OCI-LY1 (cell line): ENCODE data around the gene SLC35G3.

Experiments used
- H2AFZ ChIP-seq: fragments of 200-600 bp; sonication (generic), shearing (Covaris generic); 2 replicates; pipeline ENCODE4 v1.6.0; 2014; ENCODE audit warnings: antibody characterized with exemption, mild to moderate bottlenecking, low read length
- H3F3A ChIP-seq: fragments of 200-600 bp; sonication (generic), shearing (Covaris generic); 2 replicates; pipeline ENCODE4 v1.6.0; 2014; ENCODE audit warnings: mild to moderate bottlenecking, antibody characterized with exemption, low read length, moderate library complexity; ENCODE audit not compliant: insufficient read depth
- H3K27ac ChIP-seq: fragments of 200-600 bp; sonication (generic); 2 replicates; pipeline ENCODE4 v1.5.1; 2014; ENCODE audit warnings: low read length, mixed run types, mild to moderate bottlenecking, low read depth; ENCODE audit not compliant: poor library complexity, severe bottlenecking
- H3K27me3 ChIP-seq: fragments of 200-600 bp; sonication (generic); 2 replicates; pipeline ENCODE4 v1.6.0; 2014; ENCODE audit warnings: antibody characterized with exemption, mild to moderate bottlenecking, low read length, moderate library complexity; ENCODE audit not compliant: insufficient read depth
- H3K36me3 ChIP-seq: fragments of 200-600 bp; sonication (generic); 2 replicates; pipeline ENCODE4 v1.6.1; 2014; ENCODE audit warnings: mild to moderate bottlenecking, antibody characterized with exemption, low read length, moderate library complexity, mixed read lengths; ENCODE audit not compliant: insufficient read depth
- H3K4me1 ChIP-seq: fragments of 200-600 bp; sonication (generic); 2 replicates; pipeline ENCODE4 v1.5.1; 2014; ENCODE audit warnings: mild to moderate bottlenecking, low read length, moderate library complexity; ENCODE audit not compliant: insufficient read depth, severe bottlenecking
- H3K4me2 ChIP-seq: fragments of 200-600 bp; sonication (generic), shearing (Covaris generic); 2 replicates; pipeline ENCODE4 v1.6.1; 2014; ENCODE audit warnings: low read length
- H3K4me3 ChIP-seq: fragments of 200-600 bp; sonication (generic); 2 replicates; pipeline ENCODE4 v1.5.1; 2014; ENCODE audit warnings: low read length, low read depth, mild to moderate bottlenecking, mixed read lengths; ENCODE audit not compliant: poor library complexity, severe bottlenecking
- H3K79me2 ChIP-seq: fragments of 200-600 bp; shearing (Covaris generic); 2 replicates; pipeline ENCODE4 v1.6.1; 2016; ENCODE audit warnings: mixed run types, low read length, mixed read lengths; ENCODE audit not compliant: insufficient read depth
- H3K9ac ChIP-seq: fragments of 200-600 bp; sonication (generic), shearing (Covaris generic); 2 replicates; pipeline ENCODE4 v1.6.1; 2014; ENCODE audit warnings: mild to moderate bottlenecking, low read length, mixed read lengths
- H3K9me2 ChIP-seq: fragments of 200-600 bp; sonication (generic), shearing (Covaris generic); 2 replicates; pipeline ENCODE4 v1.6.1; 2014; ENCODE audit warnings: low read depth, mild to moderate bottlenecking, low read length, mixed read lengths
- H3K9me3 ChIP-seq: fragments of 200-600 bp; shearing (Covaris generic); 2 replicates; pipeline ENCODE4 v1.6.1; 2014; ENCODE audit warnings: low read length, mixed read lengths
- H4K20me1 ChIP-seq: fragments of 200-600 bp; sonication (generic), shearing (Covaris generic); 2 replicates; pipeline ENCODE4 v1.6.0; 2016; ENCODE audit warnings: mild to moderate bottlenecking, low read length; ENCODE audit not compliant: insufficient read depth
- CTCF ChIP-seq: fragments of 200-600 bp; sonication (generic), shearing (Covaris generic); IDR thresholded peaks from 2 replicates; pipeline ENCODE4 v1.5.1; 2017; ENCODE audit warnings: mild to moderate bottlenecking, antibody characterized with exemption, low read length, moderate library complexity, mixed read lengths
- EZH2 ChIP-seq: fragments of 200-600 bp; sonication (generic), shearing (Covaris generic); IDR thresholded peaks from 2 replicates; pipeline ENCODE4 v1.8.0; 2017; ENCODE audit warnings: borderline replicate concordance, mixed run types, mild to moderate bottlenecking, antibody characterized with exemption, low read length, moderate library complexity, mixed read lengths

The SLC35G3 gene

GRCh38 chr17:35227546-35227945 is 33.4 kb upstream of the SLC35G3 start:
- no peak overlapping the region for H3K4me2 ChIP-seq
- TF ChIP-seq EZH2 (no peak), CTCF (no peak)
- H3K9ac ChIP-seq = no peak overlapping the region
- H3F3A ChIP-seq = no peaks in the 10 kb centered on the region
- H3K4me3 ChIP-seq = no peak overlapping the region
- no peaks in the 10 kb centered on the region for H3K9me3 ChIP-seq
- H3K4me1 ChIP-seq = no peaks in the 10 kb centered on the region
- no peaks in the 10 kb centered on the region for H3K9me2 ChIP-seq
- H2AFZ ChIP-seq = no peak overlapping the region
- H4K20me1 ChIP-seq = no peaks in the 10 kb centered on the region
- H3K27ac ChIP-seq = no peak overlapping the region
- H3K36me3 ChIP-seq = no peaks in the 10 kb centered on the region
- no peaks in the 10 kb centered on the region for H3K27me3 ChIP-seq
- no peaks in the 10 kb centered on the region for H3K79me2 ChIP-seq

- Histone ChIP-seq H3K79me2 (no peaks in the 10 kb centered on the region), H3K9ac (no peak overlapping the region), H3K4me1 (no peaks in the 10 kb centered on the region), H3K36me3 (no peaks in the 10 kb centered on the region), H3K27ac (no peak overlapping the region), H3K4me3 (no peak overlapping the region), H4K20me1 (no peaks in the 10 kb centered on the region), H2AFZ (no peak overlapping the region), H3K4me2 (no peak overlapping the region), H3K9me3 (no peaks in the 10 kb centered on the region), H3K9me2 (no peaks in the 10 kb centered on the region), H3F3A (no peaks in the 10 kb centered on the region), H3K27me3 (no peaks in the 10 kb centered on the region)
- TF ChIP-seq EZH2 (no peak), CTCF (no peak)
Measured at GRCh38 chr17:35224436-35224835, 30.2 kb upstream of the SLC35G3 start.

DNA sequence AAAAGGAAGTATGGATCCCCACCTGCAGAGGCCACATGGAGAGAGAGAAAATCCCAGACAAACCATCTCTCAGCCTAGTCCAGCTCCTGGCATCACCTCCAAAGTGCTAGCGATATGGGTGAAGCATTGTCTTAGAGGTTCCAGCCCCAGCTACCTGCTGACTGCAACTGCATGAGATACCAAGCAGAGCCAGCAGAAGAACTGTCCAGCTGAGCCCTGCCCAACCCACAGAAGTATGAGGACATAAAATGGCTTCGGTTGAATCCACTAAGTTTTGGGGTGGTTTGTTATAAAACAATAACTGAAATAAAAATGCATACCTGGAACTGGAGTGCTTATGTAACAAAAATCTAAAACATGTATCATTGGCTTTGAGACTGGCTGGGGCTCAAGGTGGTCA is 28.3 kb upstream of the SLC35G3 start:
- Histone ChIP-seq H3K4me2 (no peak overlapping the region), H3K4me3 (no peak overlapping the region), H3K79me2 (no peaks in the 10 kb centered on the region), H3K4me1 (no peaks in the 10 kb centered on the region), H4K20me1 (no peaks in the 10 kb centered on the region), H3F3A (no peaks in the 10 kb centered on the region), H2AFZ (no peak overlapping the region), H3K9ac (no peak overlapping the region), H3K27me3 (no peaks in the 10 kb centered on the region), H3K27ac (no peak overlapping the region), H3K36me3 (no peaks in the 10 kb centered on the region), H3K9me3 (no peaks in the 10 kb centered on the region), H3K9me2 (no peaks in the 10 kb centered on the region)
- TF ChIP-seq CTCF (no peak), EZH2 (no peak)
